ENCODE data around the gene ZNF184. TPM values are rescaled to one million over a fixed set of nuclear protein-coding genes. Genes with fewer than 3 reads are reported as not detected.
A peak's percentile ranks its signal among the peaks of the same experiment; 100 is the strongest.

Gene ZNF184
- total and polyA plus RNA-seq, 10 of the 15 experiments (the other 5 are each of a cell fraction or from before 2014, with no cell fraction given): 4.1 to 15.1 (median 8.3) TPM

DNA sequence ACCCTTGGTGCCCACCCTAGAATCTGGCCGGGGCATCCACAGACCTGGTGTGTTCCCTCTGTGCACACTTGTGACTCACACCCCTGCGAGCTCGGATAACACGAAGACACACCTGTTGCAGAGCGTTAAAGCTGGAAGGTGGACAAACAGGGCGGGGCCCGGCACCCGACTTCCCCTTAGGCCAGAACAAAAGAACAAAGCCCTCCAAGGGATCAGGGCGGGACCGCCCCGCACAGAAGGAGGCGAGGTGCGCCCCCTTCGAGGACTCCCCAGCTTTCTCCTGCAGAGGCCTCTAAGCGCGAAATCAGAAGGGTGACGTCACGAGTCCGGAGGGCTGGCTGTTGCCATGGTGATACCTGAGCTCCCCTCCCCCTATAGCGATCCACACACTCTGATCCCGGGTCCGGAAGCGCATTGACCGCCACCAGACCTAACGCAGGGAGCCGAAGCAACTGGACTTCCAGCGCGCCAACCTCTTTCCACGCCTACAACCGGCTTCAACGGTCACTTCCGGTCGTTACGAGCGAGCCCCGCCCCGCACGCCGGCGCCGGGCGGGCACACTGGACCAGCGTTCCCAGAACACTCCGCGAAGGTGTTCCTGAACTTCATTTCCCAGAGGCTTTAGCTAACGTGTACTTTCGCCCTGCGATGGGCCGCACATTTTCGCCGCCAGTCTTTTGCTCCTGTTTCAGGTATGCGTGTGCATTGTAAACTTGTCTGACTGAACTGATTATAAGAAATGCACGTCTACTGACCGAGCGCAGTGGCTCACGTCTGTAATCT, at the start of gene ZNF184 (continued):
- TF ChIP-seq, protein P1, sequence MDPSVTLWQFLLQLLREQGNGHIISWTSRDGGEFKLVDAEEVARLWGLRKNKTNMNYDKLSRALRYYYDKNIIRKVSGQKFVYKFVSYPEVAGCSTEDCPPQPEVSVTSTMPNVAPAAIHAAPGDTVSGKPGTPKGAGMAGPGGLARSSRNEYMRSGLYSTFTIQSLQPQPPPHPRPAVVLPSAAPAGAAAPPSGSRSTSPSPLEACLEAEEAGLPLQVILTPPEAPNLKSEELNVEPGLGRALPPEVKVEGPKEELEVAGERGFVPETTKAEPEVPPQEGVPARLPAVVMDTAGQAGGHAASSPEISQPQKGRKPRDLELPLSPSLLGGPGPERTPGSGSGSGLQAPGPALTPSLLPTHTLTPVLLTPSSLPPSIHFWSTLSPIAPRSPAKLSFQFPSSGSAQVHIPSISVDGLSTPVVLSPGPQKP (IDR thresholded peaks at IDR 0.05; ENCODE audit: low read depth, low read length): peak; percentile 95
- TF ChIP-seq ZNF207 (IDR thresholded peaks at IDR 0.05; ENCODE audit: borderline replicate concordance) (no peak), NFYB (IDR thresholded peaks at IDR 0.05; ENCODE audit: insufficient read depth, low read depth, low read length) (0 out of 2 replicates have a peak, but pooled peaks have one; percentile 22), SMARCA5 (IDR thresholded peaks at IDR 0.05) (peak; percentile 89; the same call in 1 of the 2 replicates), HCFC1 (IDR thresholded peaks at IDR 0.05; ENCODE audit: low read length) (peak; percentile 84), CREM (IDR thresholded peaks at IDR 0.05; ENCODE audit: low read depth) (peak; percentile 83), IKZF1 (conservative IDR thresholded peaks at IDR 0.05) (peak; percentile 93), NFIC (IDR thresholded peaks at IDR 0.05; ENCODE audit: low read depth, low read length) (0 out of 2 replicates have a peak, but pooled peaks have one; percentile 5), CBX5 (IDR thresholded peaks at IDR 0.05; ENCODE audit: low read depth) (0 out of 2 replicates have a peak, but pooled peaks have one; percentile 85)
- TF ChIP-seq, protein P2, sequence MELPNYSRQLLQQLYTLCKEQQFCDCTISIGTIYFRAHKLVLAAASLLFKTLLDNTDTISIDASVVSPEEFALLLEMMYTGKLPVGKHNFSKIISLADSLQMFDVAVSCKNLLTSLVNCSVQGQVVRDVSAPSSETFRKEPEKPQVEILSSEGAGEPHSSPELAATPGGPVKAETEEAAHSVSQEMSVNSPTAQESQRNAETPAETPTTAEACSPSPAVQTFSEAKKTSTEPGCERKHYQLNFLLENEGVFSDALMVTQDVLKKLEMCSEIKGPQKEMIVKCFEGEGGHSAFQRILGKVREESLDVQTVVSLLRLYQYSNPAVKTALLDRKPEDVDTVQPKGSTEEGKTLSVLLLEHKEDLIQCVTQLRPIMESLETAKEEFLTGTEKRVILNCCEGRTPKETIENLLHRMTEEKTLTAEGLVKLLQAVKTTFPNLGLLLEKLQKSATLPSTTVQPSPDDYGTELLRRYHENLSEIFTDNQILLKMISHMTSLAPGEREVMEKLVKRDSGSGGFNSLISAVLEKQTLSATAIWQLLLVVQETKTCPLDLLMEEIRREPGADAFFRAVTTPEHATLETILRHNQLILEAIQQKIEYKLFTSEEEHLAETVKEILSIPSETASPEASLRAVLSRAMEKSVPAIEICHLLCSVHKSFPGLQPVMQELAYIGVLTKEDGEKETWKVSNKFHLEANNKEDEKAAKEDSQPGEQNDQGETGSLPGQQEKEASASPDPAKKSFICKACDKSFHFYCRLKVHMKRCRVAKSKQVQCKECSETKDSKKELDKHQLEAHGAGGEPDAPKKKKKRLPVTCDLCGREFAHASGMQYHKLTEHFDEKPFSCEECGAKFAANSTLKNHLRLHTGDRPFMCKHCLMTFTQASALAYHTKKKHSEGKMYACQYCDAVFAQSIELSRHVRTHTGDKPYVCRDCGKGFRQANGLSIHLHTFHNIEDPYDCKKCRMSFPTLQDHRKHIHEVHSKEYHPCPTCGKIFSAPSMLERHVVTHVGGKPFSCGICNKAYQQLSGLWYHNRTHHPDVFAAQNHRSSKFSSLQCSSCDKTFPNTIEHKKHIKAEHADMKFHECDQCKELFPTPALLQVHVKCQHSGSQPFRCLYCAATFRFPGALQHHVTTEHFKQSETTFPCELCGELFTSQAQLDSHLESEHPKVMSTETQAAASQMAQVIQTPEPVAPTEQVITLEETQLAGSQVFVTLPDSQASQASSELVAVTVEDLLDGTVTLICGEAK (IDR thresholded peaks at IDR 0.05; ENCODE audit: borderline replicate concordance): peak; percentile 84; the same call in 1 of the 2 replicates
- TF ChIP-seq, protein P3, sequence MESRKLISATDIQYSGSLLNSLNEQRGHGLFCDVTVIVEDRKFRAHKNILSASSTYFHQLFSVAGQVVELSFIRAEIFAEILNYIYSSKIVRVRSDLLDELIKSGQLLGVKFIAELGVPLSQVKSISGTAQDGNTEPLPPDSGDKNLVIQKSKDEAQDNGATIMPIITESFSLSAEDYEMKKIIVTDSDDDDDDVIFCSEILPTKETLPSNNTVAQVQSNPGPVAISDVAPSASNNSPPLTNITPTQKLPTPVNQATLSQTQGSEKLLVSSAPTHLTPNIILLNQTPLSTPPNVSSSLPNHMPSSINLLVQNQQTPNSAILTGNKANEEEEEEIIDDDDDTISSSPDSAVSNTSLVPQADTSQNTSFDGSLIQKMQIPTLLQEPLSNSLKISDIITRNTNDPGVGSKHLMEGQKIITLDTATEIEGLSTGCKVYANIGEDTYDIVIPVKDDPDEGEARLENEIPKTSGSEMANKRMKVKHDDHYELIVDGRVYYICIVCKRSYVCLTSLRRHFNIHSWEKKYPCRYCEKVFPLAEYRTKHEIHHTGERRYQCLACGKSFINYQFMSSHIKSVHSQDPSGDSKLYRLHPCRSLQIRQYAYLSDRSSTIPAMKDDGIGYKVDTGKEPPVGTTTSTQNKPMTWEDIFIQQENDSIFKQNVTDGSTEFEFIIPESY (IDR thresholded peaks at IDR 0.05): no peak
- TF ChIP-seq, protein P4, sequence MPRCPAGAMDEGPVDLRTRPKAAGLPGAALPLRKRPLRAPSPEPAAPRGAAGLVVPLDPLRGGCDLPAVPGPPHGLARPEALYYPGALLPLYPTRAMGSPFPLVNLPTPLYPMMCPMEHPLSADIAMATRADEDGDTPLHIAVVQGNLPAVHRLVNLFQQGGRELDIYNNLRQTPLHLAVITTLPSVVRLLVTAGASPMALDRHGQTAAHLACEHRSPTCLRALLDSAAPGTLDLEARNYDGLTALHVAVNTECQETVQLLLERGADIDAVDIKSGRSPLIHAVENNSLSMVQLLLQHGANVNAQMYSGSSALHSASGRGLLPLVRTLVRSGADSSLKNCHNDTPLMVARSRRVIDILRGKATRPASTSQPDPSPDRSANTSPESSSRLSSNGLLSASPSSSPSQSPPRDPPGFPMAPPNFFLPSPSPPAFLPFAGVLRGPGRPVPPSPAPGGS (IDR thresholded peaks at IDR 0.05; ENCODE audit: borderline replicate concordance, insufficient read depth, low read depth, low read length, poor library complexity, severe bottlenecking): no peak
- TF ChIP-seq, protein P5, sequence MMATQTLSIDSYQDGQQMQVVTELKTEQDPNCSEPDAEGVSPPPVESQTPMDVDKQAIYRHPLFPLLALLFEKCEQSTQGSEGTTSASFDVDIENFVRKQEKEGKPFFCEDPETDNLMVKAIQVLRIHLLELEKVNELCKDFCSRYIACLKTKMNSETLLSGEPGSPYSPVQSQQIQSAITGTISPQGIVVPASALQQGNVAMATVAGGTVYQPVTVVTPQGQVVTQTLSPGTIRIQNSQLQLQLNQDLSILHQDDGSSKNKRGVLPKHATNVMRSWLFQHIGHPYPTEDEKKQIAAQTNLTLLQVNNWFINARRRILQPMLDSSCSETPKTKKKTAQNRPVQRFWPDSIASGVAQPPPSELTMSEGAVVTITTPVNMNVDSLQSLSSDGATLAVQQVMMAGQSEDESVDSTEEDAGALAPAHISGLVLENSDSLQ (IDR thresholded peaks at IDR 0.05): peak; percentile 19; the same call in 1 of the 2 replicates
- TF ChIP-seq, protein P6, sequence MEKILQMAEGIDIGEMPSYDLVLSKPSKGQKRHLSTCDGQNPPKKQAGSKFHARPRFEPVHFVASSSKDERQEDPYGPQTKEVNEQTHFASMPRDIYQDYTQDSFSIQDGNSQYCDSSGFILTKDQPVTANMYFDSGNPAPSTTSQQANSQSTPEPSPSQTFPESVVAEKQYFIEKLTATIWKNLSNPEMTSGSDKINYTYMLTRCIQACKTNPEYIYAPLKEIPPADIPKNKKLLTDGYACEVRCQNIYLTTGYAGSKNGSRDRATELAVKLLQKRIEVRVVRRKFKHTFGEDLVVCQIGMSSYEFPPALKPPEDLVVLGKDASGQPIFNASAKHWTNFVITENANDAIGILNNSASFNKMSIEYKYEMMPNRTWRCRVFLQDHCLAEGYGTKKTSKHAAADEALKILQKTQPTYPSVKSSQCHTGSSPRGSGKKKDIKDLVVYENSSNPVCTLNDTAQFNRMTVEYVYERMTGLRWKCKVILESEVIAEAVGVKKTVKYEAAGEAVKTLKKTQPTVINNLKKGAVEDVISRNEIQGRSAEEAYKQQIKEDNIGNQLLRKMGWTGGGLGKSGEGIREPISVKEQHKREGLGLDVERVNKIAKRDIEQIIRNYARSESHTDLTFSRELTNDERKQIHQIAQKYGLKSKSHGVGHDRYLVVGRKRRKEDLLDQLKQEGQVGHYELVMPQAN (conservative IDR thresholded peaks at IDR 0.05): peak; percentile 63; the same call in 1 of the 2 replicates

All from GM12878 (cell line).